ENCODE results near the gene SLC9A9.
"Not testable (repeated sequence)": the region's sequence is repeated elsewhere in the genome, so short reads cannot be mapped to it uniquely, and the experiment has no call there.

The SLC9A9 gene

GRCh38 chr3:143808030-143808429 is 40.2 kb downstream of the SLC9A9 start:
- DNase-seq = peak; percentile 60

GRCh38 chr3:143806038-143806437 is 42.2 kb downstream of the SLC9A9 start:
- no peak for DNase-seq

GRCh38 chr3:143805476-143805875 is 42.8 kb downstream of the SLC9A9 start:
- not testable (repeated sequence) for DNase-seq

- not testable (repeated sequence) for DNase-seq
Observed at GRCh38 chr3:143801046-143801445, 47.2 kb downstream of the SLC9A9 start.

- not testable (repeated sequence) for DNase-seq
Observed at GRCh38 chr3:143798151-143798550, 50.1 kb downstream of the SLC9A9 start.

GRCh38 chr3:143795874-143796273 is 52.4 kb downstream of the SLC9A9 start:
- DNase-seq = no peak

GRCh38 chr3:143794793-143795462 is 53.3 kb downstream of the SLC9A9 start:
- DNase-seq = no peak

- DNase-seq = no peak
Observed at GRCh38 chr3:143793971-143794370, 54.3 kb downstream of the SLC9A9 start.

- DNase-seq = no peak
Observed at GRCh38 chr3:143791386-143791785, 56.9 kb downstream of the SLC9A9 start.

GRCh38 chr3:143786219-143787191 is 61.8 kb downstream of the SLC9A9 start:
- no peak for DNase-seq

GRCh38 chr3:143784446-143784845 is 63.8 kb downstream of the SLC9A9 start:
- no peak for DNase-seq

GRCh38 chr3:143783851-143784370 is 64.4 kb downstream of the SLC9A9 start:
- no peak for DNase-seq

- DNase-seq = peak; percentile 68
Observed at GRCh38 chr3:143775459-143775858, 72.8 kb downstream of the SLC9A9 start.

- no peak for DNase-seq
Observed at GRCh38 chr3:143771939-143772338, 76.3 kb downstream of the SLC9A9 start.

- no peak for DNase-seq
Observed at GRCh38 chr3:143771258-143771657, 77.0 kb downstream of the SLC9A9 start.

GRCh38 chr3:143770391-143770790 is 77.9 kb downstream of the SLC9A9 start:
- no peak for DNase-seq

- no peak for DNase-seq
Observed at GRCh38 chr3:143769616-143770015, 78.7 kb downstream of the SLC9A9 start.

- no peak for DNase-seq
Observed at GRCh38 chr3:143764840-143765239, 83.4 kb downstream of the SLC9A9 start.

- DNase-seq = no peak
Observed at GRCh38 chr3:143763564-143764162, 84.6 kb downstream of the SLC9A9 start.

GRCh38 chr3:143757691-143758090 is 90.6 kb downstream of the SLC9A9 start:
- no peak for DNase-seq

- DNase-seq = no peak
Observed at GRCh38 chr3:143755978-143756377, 92.3 kb downstream of the SLC9A9 start.

- DNase-seq = no peak
Observed at GRCh38 chr3:143754090-143754489, 94.2 kb downstream of the SLC9A9 start.

GRCh38 chr3:143753456-143753855 is 94.8 kb downstream of the SLC9A9 start:
- no peak for DNase-seq
